ENCODE measurements around the gene SERINC3. TPM values are rescaled to one million over a fixed set of nuclear protein-coding genes. Genes with fewer than 3 reads are reported as not detected.

SERINC3 gene
- total and polyA plus RNA-seq, 2 donors (not counting 1 experiment from before 2014, with no cell fraction given), result 31.4 to 51.6 TPM

- Histone ChIP-seq H3K27me3 (replicated peaks in 1 of 4; ENCODE audit: control extremely low read depth in 1 of 4, control insufficient read depth in 3 of 4, insufficient read depth in 4 of 4, low read length in 3 of 4) (no peaks in the 10 kb centered on the region), H2AFZ (ENCODE audit: insufficient read depth, low read depth, low read length, poor library complexity, severe bottlenecking) (no peak overlapping the region), H3K36me3 (replicated peaks in 1 of 2; ENCODE audit: control extremely low read depth in 1 of 2, control insufficient read depth in 1 of 2, extremely low read depth in 1 of 2, insufficient read depth in 2 of 2, low read length in 1 of 2) (peaks cover 16 to 76% of the 10 kb centered on the region in 2 experiments), H3K79me2 (ENCODE audit: control insufficient read depth, insufficient read depth, low read length) (no peaks in the 10 kb centered on the region), H3K4me3 (ENCODE audit: control extremely low read depth in 1 of 5, extremely low read depth in 1 of 5, insufficient read depth in 1 of 5, low read depth in 2 of 5, low read length in 4 of 5) (no peak overlapping the region), H3K4me1 (ENCODE audit: control insufficient read depth in 2 of 2, insufficient read depth in 2 of 2, low read length in 2 of 2) (peaks cover 2% of the 10 kb centered on the region in 2 donors), H3K4me2 (replicated peaks; ENCODE audit: low read depth, low read length, poor library complexity, severe bottlenecking) (no peak overlapping the region), H3K9ac (ENCODE audit: low read length) (no peak overlapping the region), H4K20me1 (ENCODE audit: control insufficient read depth, insufficient read depth, low read length, poor library complexity, severe bottlenecking) (no peaks in the 10 kb centered on the region), H3K9me3 (ENCODE audit: control extremely low read depth in 1 of 3, control insufficient read depth in 2 of 3, insufficient read depth in 1 of 3, low read length in 2 of 3) (no peaks in the 10 kb centered on the region), H3K27ac (ENCODE audit: low read length in 2 of 2) (no peak overlapping the region)
- POLR2A ChIA-PET, result no interaction called here
- Mint-ChIP-seq H3K27me3 (no peaks in the 10 kb centered on the region), H3K27ac (peak overlapping the region; percentile 67), H3K4me3 (no peak overlapping the region), H3K9me3 (ENCODE audit: insufficient read depth) (no peaks in the 10 kb centered on the region), H3K4me1 (peaks cover 10% of the 10 kb centered on the region)
- DNase-seq (no peak), ATAC-seq (ENCODE audit: low read depth) (no peak)
- TF ChIP-seq EZH2 (IDR thresholded peaks at IDR 0.05; ENCODE audit: borderline replicate concordance, insufficient read depth, low read depth, low read length, poor library complexity, severe bottlenecking), result no peak
- no peak for TF ChIP-seq CTCF (IDR thresholded peaks at IDR 0.05)
- 92% methylated on average over 4 of the region's 5 CpGs for WGBS (ENCODE audit: insufficient coverage)
- intact Hi-C loops (cut with micrococcal nuclease), result no loop called here
- CTCF ChIA-PET, result interaction anchor here (0.5 kb wide), 1 partner anchor 118 kb away, joined by 3 read pairs; no protein-coding TSS in a partner anchor
Measured at GRCh38 chr20:44491635-44492395, 30.1 kb downstream of the SERINC3 start.

- Histone ChIP-seq H3K9ac (ENCODE audit: low read length) (no peak overlapping the region), H3K27ac (ENCODE audit: low read length in 2 of 2) (no peak overlapping the region), H3K9me3 (ENCODE audit: control extremely low read depth in 1 of 3, control insufficient read depth in 2 of 3, insufficient read depth in 1 of 3, low read length in 2 of 3) (no peaks in the 10 kb centered on the region), H3K4me3 (ENCODE audit: control extremely low read depth in 1 of 5, extremely low read depth in 1 of 5, insufficient read depth in 1 of 5, low read depth in 2 of 5, low read length in 4 of 5) (no peak overlapping the region), H3K36me3 (replicated peaks in 1 of 2; ENCODE audit: control extremely low read depth in 1 of 2, control insufficient read depth in 1 of 2, extremely low read depth in 1 of 2, insufficient read depth in 2 of 2, low read length in 1 of 2) (peaks cover 6 to 70% of the 10 kb centered on the region in 2 experiments), H2AFZ (ENCODE audit: insufficient read depth, low read depth, low read length, poor library complexity, severe bottlenecking) (no peak overlapping the region), H4K20me1 (ENCODE audit: control insufficient read depth, insufficient read depth, low read length, poor library complexity, severe bottlenecking) (no peaks in the 10 kb centered on the region), H3K4me2 (replicated peaks; ENCODE audit: low read depth, low read length, poor library complexity, severe bottlenecking) (no peak overlapping the region), H3K27me3 (replicated peaks in 1 of 4; ENCODE audit: control extremely low read depth in 1 of 4, control insufficient read depth in 3 of 4, insufficient read depth in 4 of 4, low read length in 3 of 4) (no peaks in the 10 kb centered on the region), H3K4me1 (ENCODE audit: control insufficient read depth in 2 of 2, insufficient read depth in 2 of 2, low read length in 2 of 2) (no peaks in the 10 kb centered on the region), H3K79me2 (ENCODE audit: control insufficient read depth, insufficient read depth, low read length) (no peaks in the 10 kb centered on the region)
- intact Hi-C loops (cut with micrococcal nuclease), result no loop called here
- Mint-ChIP-seq H3K27ac (no peak overlapping the region), H3K4me3 (no peak overlapping the region), H3K4me1 (peaks cover 2% of the 10 kb centered on the region), H3K27me3 (no peaks in the 10 kb centered on the region), H3K9me3 (ENCODE audit: insufficient read depth) (no peaks in the 10 kb centered on the region)
- DNase-seq (no peak), ATAC-seq (ENCODE audit: low read depth) (no peak)
- TF ChIP-seq EZH2 (IDR thresholded peaks at IDR 0.05; ENCODE audit: borderline replicate concordance, insufficient read depth, low read depth, low read length, poor library complexity, severe bottlenecking) (no peak), CTCF (IDR thresholded peaks at IDR 0.05) (no peak)
- CTCF ChIA-PET, result no interaction called here
- POLR2A ChIA-PET, result no interaction called here
- 73% methylated on average over 2 of the region's 3 CpGs for WGBS (ENCODE audit: insufficient coverage)
Measured at GRCh38 chr20:44489931-44490330, 31.9 kb downstream of the SERINC3 start.

Data from B cell (primary cell).